NB4 (cell line): Measurements from ENCODE around the gene PHF21B.

Experiments used
- CTCF ChIP-seq: IDR thresholded peaks from one replicate; pipeline ENCODE4 v1.5.1; 2012; ENCODE audit warnings: low read depth, low read length
- MYC ChIP-seq: IDR thresholded peaks from 2 replicates; pipeline ENCODE4 v1.6.1; 2011; ENCODE audit warnings: low read depth, low read length
- POLR2A ChIP-seq: IDR thresholded peaks from 2 replicates; pipeline ENCODE4 v1.6.1; 2011; ENCODE audit warnings: mild to moderate bottlenecking; ENCODE audit not compliant: insufficient read length; ENCODE audit errors: extremely low read depth

- TF ChIP-seq POLR2A (no peak), CTCF (no peak), MYC (no peak)
These were observed 10.6 kb downstream of the PHF21B start for GRCh38 chr22:44999231-44999630.
